ENCODE data around the gene MTURN.

The MTURN gene

DNA sequence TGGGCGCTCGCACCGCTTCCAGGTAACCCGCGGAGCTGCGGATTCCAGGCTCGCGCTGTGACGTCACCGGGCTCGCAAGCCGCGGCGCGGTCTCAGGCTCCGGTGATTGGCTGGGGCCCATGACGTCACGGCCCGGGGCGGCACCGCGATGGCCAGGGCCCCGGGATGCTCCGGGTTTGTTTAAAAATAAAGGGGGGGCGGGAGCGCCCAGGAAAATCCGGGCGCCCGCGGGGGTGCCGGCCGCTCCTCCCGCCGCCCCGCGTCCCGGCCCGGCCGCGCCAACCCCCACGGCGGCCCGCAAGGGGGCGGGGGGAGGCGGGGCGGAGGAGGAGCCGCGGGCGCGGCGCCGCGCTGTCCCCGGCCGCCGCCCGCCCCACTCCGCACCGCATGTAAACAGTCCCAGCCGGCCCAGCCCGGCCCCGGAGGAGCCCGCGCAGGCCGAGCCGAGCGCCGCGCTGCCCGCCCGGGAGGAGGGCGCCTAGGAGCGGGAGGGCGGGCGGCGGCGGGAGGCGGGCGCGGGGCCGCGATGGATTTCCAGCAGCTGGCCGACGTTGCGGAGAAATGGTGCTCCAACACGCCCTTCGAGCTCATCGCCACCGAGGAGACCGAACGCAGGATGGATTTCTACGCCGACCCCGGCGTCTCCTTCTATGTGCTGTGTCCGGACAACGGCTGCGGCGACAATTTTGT lies at the start of gene MTURN:
Gene MTURN (plus strand): TSS at position 376 of the 690 bp plus-strand sequence. CDS start 151 bp downstream, at position 527.
- Histone ChIP-seq H3K27me3 (replicated peaks; ENCODE audit: control insufficient read depth, insufficient read depth, low read length) (peaks cover 1% of the 10 kb centered on the region; the same call in 1 of the 2 replicates), H3K4me3 (replicated peaks; ENCODE audit: low read depth, low read length) (peak within 1 kb of the TSS; percentile 81), H3K36me3 (ENCODE audit: control insufficient read depth, insufficient read depth, low read length) (no peaks in the 10 kb centered on the region)
- TF ChIP-seq, protein P1, sequence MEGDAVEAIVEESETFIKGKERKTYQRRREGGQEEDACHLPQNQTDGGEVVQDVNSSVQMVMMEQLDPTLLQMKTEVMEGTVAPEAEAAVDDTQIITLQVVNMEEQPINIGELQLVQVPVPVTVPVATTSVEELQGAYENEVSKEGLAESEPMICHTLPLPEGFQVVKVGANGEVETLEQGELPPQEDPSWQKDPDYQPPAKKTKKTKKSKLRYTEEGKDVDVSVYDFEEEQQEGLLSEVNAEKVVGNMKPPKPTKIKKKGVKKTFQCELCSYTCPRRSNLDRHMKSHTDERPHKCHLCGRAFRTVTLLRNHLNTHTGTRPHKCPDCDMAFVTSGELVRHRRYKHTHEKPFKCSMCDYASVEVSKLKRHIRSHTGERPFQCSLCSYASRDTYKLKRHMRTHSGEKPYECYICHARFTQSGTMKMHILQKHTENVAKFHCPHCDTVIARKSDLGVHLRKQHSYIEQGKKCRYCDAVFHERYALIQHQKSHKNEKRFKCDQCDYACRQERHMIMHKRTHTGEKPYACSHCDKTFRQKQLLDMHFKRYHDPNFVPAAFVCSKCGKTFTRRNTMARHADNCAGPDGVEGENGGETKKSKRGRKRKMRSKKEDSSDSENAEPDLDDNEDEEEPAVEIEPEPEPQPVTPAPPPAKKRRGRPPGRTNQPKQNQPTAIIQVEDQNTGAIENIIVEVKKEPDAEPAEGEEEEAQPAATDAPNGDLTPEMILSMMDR (IDR thresholded peaks at IDR 0.05; ENCODE audit: insufficient read depth, low read length, poor library complexity, severe bottlenecking), result no peak
- peak; percentile 81 for DNase-seq (ENCODE audit: extremely low read depth, insufficient read length)

GRCh38 chr7:30086529-30086928 lies 48.3 kb upstream of the MTURN start:
- no peak for DNase-seq (ENCODE audit: extremely low read depth, insufficient read length)
- no peaks in the 10 kb centered on the region for H3K36me3 ChIP-seq (ENCODE audit: control insufficient read depth, insufficient read depth, low read length)

GRCh38 chr7:30087371-30087770 lies 47.4 kb upstream of the MTURN start:
- TF ChIP-seq, protein P1 (IDR thresholded peaks at IDR 0.05; ENCODE audit: insufficient read depth, low read length, poor library complexity, severe bottlenecking), result no peak
- Histone ChIP-seq H3K36me3 (ENCODE audit: control insufficient read depth, insufficient read depth, low read length) (no peaks in the 10 kb centered on the region), H3K4me3 (replicated peaks; ENCODE audit: low read depth, low read length) (no peak overlapping the region), H3K27me3 (replicated peaks; ENCODE audit: control insufficient read depth, insufficient read depth, low read length) (no peaks in the 10 kb centered on the region)
- DNase-seq (ENCODE audit: extremely low read depth, insufficient read length), result no peak

More at GRCh38 chr7:30086529-30086928, 48.3 kb upstream of the MTURN start:
- Histone ChIP-seq H3K27me3 (replicated peaks; ENCODE audit: control insufficient read depth, insufficient read depth, low read length) (no peaks in the 10 kb centered on the region), H3K4me3 (replicated peaks; ENCODE audit: low read depth, low read length) (no peak overlapping the region)
- TF ChIP-seq, protein P1 (IDR thresholded peaks at IDR 0.05; ENCODE audit: insufficient read depth, low read length, poor library complexity, severe bottlenecking), result no peak

- DNase-seq (ENCODE audit: extremely low read depth, insufficient read length), result no peak
- no peaks in the 10 kb centered on the region for H3K27me3 ChIP-seq (replicated peaks; ENCODE audit: control insufficient read depth, insufficient read depth, low read length)
- H3K36me3 ChIP-seq (ENCODE audit: control insufficient read depth, insufficient read depth, low read length), result no peaks in the 10 kb centered on the region
- TF ChIP-seq, protein P1 (IDR thresholded peaks at IDR 0.05; ENCODE audit: insufficient read depth, low read length, poor library complexity, severe bottlenecking), result no peak
- no peak overlapping the region for H3K4me3 ChIP-seq (replicated peaks; ENCODE audit: low read depth, low read length)
These were observed 46.4 kb upstream of the MTURN start for GRCh38 chr7:30088362-30088761.

- H3K27me3 ChIP-seq (replicated peaks; ENCODE audit: control insufficient read depth, insufficient read depth, low read length), result no peaks in the 10 kb centered on the region
- H3K4me3 ChIP-seq (replicated peaks; ENCODE audit: low read depth, low read length), result no peak overlapping the region
- no peaks in the 10 kb centered on the region for H3K36me3 ChIP-seq (ENCODE audit: control insufficient read depth, insufficient read depth, low read length)
- TF ChIP-seq, protein P1 (IDR thresholded peaks at IDR 0.05; ENCODE audit: insufficient read depth, low read length, poor library complexity, severe bottlenecking), result no peak
- no peak for DNase-seq (ENCODE audit: extremely low read depth, insufficient read length)
These were observed 44.7 kb upstream of the MTURN start for GRCh38 chr7:30090111-30090510.

All from GM06990 (cell line).